Stomach (tissue), 4 donors: ENCODE data around the gene LRRC49.

ENCODE experiments used
- CTCF ChIP-seq, 7 experiments: fragments of 450-650 bp in 4 of 7; fragments of 200-600 bp in 3 of 7; sonication (generic) in 3 of 7; IDR thresholded peaks; one replicate each; pipeline ENCODE4 v1.5.1; 2016 to 2019; ENCODE audit warnings: antibody characterized with exemption in 7 of 7, control low read depth in 2 of 7, mild to moderate bottlenecking in 1 of 7
- POLR2A ChIP-seq, 4 donors: fragments of 450-650 bp; IDR thresholded peaks; one replicate each; pipeline ENCODE4 v1.6.1; 2016; ENCODE audit warnings: antibody characterized with exemption in 4 of 4, control low read depth in 2 of 4, mild to moderate bottlenecking in 1 of 4, moderate library complexity in 1 of 4

GRCh38 chr15:71071529-71071928 lies 178.9 kb downstream of the LRRC49 start:
- TF ChIP-seq CTCF (IDR thresholded peaks at IDR 0.05), result no peak
- no peak for TF ChIP-seq POLR2A (IDR thresholded peaks at IDR 0.05)
